Endothelial cell (in vitro differentiated cells): ENCODE measurements around the gene NUCB1. TPM values are rescaled to one million over a fixed set of nuclear protein-coding genes. Genes with fewer than 3 reads are reported as not detected.
"Not testable (repeated sequence)": the region's sequence is repeated elsewhere in the genome, so short reads cannot be mapped to it uniquely, and the experiment has no call there.

Source experiments
- DNase-seq: peaks from one replicate; pipeline ENCODE4 v3.0.0; 2021; ENCODE audit warnings: low spot score
- H3K27ac Mint-ChIP-seq: one replicate; pipeline ENCODE4 v1.8.0; 2021; ENCODE audit warnings: mixed read lengths, inconsistent platforms; ENCODE audit not compliant: unreplicated experiment
- H3K27me3 Mint-ChIP-seq: one replicate; pipeline ENCODE4 v1.8.0; 2021; ENCODE audit warnings: mild to moderate bottlenecking, moderate library complexity, mixed read lengths, inconsistent platforms; ENCODE audit not compliant: unreplicated experiment
- H3K36me3 Mint-ChIP-seq: one replicate; pipeline ENCODE4 v1.8.0; 2021; ENCODE audit warnings: mild to moderate bottlenecking, low read depth, mixed read lengths, inconsistent platforms; ENCODE audit not compliant: unreplicated experiment
- H3K4me1 Mint-ChIP-seq: one replicate; pipeline ENCODE4 v1.8.0; 2021; ENCODE audit warnings: mild to moderate bottlenecking, mixed read lengths, inconsistent platforms; ENCODE audit not compliant: unreplicated experiment
- H3K4me3 Mint-ChIP-seq: one replicate; pipeline ENCODE4 v1.8.0; 2021; ENCODE audit warnings: mild to moderate bottlenecking, mixed read lengths, inconsistent platforms; ENCODE audit not compliant: unreplicated experiment
- H3K9me3 Mint-ChIP-seq: one replicate; pipeline ENCODE4 v1.8.0; 2021; ENCODE audit warnings: mixed read lengths, inconsistent platforms; ENCODE audit not compliant: unreplicated experiment
- total RNA-seq: library from RNA; stranded (reverse); fragmentation: NEBNext Ultra II Directional; extraction: Animal tissue kit (Norgen Biotek cat#: 25700); gene quantifications from one replicate; pipeline ENCODE4 v1.2.1, GENCODE V29; 2021; ENCODE audit not compliant: unreplicated experiment
- TF ChIP-seq, protein P1 (sequence below): fragments of 200-600 bp; sonication (generic); IDR thresholded peaks from one replicate; pipeline ENCODE4 v1.5.0; 2021; ENCODE audit warnings: antibody characterized with exemption; ENCODE audit not compliant: unreplicated experiment

NUCB1 gene
- total RNA-seq, 1 donor from 2014 or later: 244 TPM

DNA sequence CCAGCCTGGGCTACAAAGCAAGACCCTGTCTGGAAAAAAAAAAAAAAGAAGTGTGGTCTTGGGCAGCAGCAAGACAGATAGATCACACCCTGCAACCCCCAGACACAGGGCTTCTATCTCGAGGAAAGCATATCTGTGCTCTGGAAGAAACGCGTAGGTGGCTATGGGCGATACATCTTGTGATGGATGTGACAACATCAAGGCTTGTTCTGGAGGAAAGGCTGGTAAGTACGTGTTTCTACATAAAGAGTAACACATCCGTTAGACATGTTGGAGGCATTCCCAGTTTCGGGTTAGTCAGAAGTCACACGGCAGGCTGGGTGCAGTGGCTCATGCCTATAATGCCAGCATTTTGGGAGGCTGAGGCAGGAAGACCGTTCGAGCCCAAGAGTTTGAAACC lies 26.8 kb downstream of the NUCB1 start:
- no peak for DNase-seq
- H3K36me3 Mint-ChIP-seq: peaks cover 4% of the 10 kb centered on the region
- H3K9me3 Mint-ChIP-seq: no peaks in the 10 kb centered on the region
- H3K4me1 Mint-ChIP-seq: no peaks in the 10 kb centered on the region
- no peak overlapping the region for H3K4me3 Mint-ChIP-seq
- TF ChIP-seq, protein P1, sequence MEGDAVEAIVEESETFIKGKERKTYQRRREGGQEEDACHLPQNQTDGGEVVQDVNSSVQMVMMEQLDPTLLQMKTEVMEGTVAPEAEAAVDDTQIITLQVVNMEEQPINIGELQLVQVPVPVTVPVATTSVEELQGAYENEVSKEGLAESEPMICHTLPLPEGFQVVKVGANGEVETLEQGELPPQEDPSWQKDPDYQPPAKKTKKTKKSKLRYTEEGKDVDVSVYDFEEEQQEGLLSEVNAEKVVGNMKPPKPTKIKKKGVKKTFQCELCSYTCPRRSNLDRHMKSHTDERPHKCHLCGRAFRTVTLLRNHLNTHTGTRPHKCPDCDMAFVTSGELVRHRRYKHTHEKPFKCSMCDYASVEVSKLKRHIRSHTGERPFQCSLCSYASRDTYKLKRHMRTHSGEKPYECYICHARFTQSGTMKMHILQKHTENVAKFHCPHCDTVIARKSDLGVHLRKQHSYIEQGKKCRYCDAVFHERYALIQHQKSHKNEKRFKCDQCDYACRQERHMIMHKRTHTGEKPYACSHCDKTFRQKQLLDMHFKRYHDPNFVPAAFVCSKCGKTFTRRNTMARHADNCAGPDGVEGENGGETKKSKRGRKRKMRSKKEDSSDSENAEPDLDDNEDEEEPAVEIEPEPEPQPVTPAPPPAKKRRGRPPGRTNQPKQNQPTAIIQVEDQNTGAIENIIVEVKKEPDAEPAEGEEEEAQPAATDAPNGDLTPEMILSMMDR: no peak
- H3K27ac Mint-ChIP-seq: no peak overlapping the region
- peaks cover 6% of the 10 kb centered on the region for H3K27me3 Mint-ChIP-seq

DNA sequence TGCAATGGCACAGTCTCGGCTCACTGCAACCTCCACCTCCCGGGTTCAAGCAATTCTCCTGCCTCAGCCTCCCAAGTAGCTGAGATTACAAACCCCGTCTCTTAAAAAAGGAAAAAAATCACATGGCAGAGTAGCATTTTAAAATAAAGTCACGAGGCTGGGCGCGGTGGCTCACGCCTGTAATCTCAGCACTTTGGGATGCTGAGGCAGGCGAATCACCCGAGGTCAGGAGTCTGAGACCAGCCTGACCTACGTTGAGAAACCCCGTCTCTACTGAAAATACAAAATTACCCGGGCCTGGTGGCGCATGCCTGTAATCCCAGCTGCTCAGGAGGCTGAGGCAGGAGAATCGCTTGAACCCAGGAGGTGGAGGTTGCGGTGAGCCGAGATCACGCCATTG lies 27.6 kb downstream of the NUCB1 start:
- H3K27ac Mint-ChIP-seq, H3K36me3 Mint-ChIP-seq, H3K4me3 Mint-ChIP-seq, H3K9me3 Mint-ChIP-seq, H3K27me3 Mint-ChIP-seq, H3K4me1 Mint-ChIP-seq, DNase-seq: not testable (repeated sequence)

DNA sequence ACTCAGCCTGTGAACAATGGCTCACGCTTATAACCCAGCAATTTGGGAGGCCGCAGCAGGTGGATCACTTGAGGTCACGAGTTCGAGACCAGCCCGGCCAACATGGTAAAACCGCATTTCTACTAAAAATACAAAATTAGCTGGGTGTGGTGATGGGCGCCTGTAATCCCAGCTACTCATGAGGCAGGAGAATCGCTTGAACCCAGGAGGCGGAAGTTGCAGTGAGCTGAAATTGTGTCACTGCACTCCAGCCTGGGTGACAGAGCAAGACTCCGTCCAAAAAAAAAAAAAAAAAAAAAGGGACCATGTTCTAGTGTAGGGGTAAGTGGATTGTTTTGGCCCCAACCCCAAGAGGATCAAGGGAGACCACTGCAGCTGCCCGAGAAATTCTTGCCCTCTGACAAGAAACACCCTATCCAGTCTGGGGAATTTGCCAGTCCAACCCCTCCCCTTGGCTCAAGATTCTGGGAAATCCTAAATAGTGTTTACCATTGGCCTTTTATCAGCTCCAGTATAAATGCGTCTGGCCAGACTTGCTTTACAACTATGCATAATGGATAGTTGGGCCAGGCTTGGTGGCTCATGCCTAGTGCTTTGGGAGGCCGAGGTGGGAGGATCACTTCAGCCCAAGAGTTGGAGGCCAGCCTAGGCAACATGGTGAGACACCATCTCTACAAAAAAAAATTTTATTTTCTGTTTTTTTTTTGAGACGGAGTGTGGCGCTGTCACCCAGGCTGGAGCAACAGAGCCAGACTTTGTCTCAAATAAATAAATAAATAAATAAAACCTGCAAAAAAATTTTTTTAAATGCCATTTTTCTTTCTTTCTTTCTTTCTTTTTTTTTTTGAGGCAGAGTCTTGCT lies 28.3 kb downstream of the NUCB1 start:
- peaks cover 3% of the 10 kb centered on the region for H3K4me1 Mint-ChIP-seq
- H3K27ac Mint-ChIP-seq: no peak overlapping the region
- TF ChIP-seq, protein P1: no peak
- no peaks in the 10 kb centered on the region for H3K9me3 Mint-ChIP-seq
- H3K4me3 Mint-ChIP-seq: no peak overlapping the region
- peaks cover 7% of the 10 kb centered on the region for H3K27me3 Mint-ChIP-seq
- DNase-seq: no peak
- no peaks in the 10 kb centered on the region for H3K36me3 Mint-ChIP-seq

GRCh38 chr19:48933382-48933932 lies 33.3 kb downstream of the NUCB1 start, which contains the start of gene DHDH:
DHDH (plus strand) TSS chr19:48933699; CDS start chr19:48933722, 23 bp downstream.
- peak within 1 kb of the TSS; percentile 74 for H3K4me3 Mint-ChIP-seq
- TF ChIP-seq, protein P1: no peak
- peaks cover 3% of the 10 kb centered on the region for H3K4me1 Mint-ChIP-seq
- peaks cover 7% of the 10 kb centered on the region for H3K27me3 Mint-ChIP-seq
- no peaks in the 10 kb centered on the region for H3K36me3 Mint-ChIP-seq
- peak; percentile 70 for DNase-seq
- H3K9me3 Mint-ChIP-seq: no peaks in the 10 kb centered on the region
- H3K27ac Mint-ChIP-seq: no peak within 1 kb of the TSS

- H3K36me3 Mint-ChIP-seq: no peaks in the 10 kb centered on the region
- H3K4me1 Mint-ChIP-seq: peaks cover 3% of the 10 kb centered on the region
- no peak overlapping the region for H3K4me3 Mint-ChIP-seq
- H3K27me3 Mint-ChIP-seq: peaks cover 12% of the 10 kb centered on the region
- H3K9me3 Mint-ChIP-seq: no peaks in the 10 kb centered on the region
- DNase-seq: peak; percentile 27
- TF ChIP-seq, protein P1: no peak
- no peak overlapping the region for H3K27ac Mint-ChIP-seq
Observed at GRCh38 chr19:48934837-48935236, 34.7 kb downstream of the NUCB1 start.
